Stimulated activated CD4-positive, alpha-beta T cell treated with anti-CD3 and anti-CD28 coated beads, Interleukin-4, amount 100 ng/mL, for 4 hours (primary cell): ENCODE results near the gene RTL5.

Experiments
- DNase-seq, 2 experiments: peaks; one replicate each; pipeline ENCODE4 v3.0.0-alpha.2; 2020

Gene RTL5

GRCh38 chrX:72128881-72129280, 2.8 kb downstream of the RTL5 start:
- DNase-seq: peak in 1 of 2 experiments; percentile 13

- no peak for DNase-seq
These were observed 3.4 kb downstream of the RTL5 start for GRCh38 chrX:72128183-72128834.

GRCh38 chrX:72127332-72127731, 4.4 kb downstream of the RTL5 start:
- DNase-seq: no peak

GRCh38 chrX:72126539-72127140, 5.1 kb downstream of the RTL5 start:
- DNase-seq: peak; percentile 64 to 75

GRCh38 chrX:72126048-72126415, 5.7 kb downstream of the RTL5 start:
- no peak for DNase-seq

- no peak for DNase-seq
These were observed 6.2 kb downstream of the RTL5 start for GRCh38 chrX:72125331-72126047.

- no peak for DNase-seq
These were observed 7.0 kb downstream of the RTL5 start for GRCh38 chrX:72124540-72125201.

GRCh38 chrX:72123471-72124185, 8.1 kb downstream of the RTL5 start:
- no peak for DNase-seq

GRCh38 chrX:72122621-72123337, 8.9 kb downstream of the RTL5 start:
- DNase-seq: no peak

- peak in 1 of 2 experiments; percentile 18 for DNase-seq
These were observed 10.3 kb downstream of the RTL5 start for GRCh38 chrX:72121383-72121782.

- DNase-seq: no peak
These were observed 10.9 kb downstream of the RTL5 start for GRCh38 chrX:72120837-72121236.

- DNase-seq: no peak
These were observed 14.0 kb downstream of the RTL5 start for GRCh38 chrX:72117636-72118210.

- DNase-seq: no peak
These were observed 16.3 kb downstream of the RTL5 start for GRCh38 chrX:72115380-72115779.

GRCh38 chrX:72114807-72115206, 16.9 kb downstream of the RTL5 start:
- DNase-seq: no peak

GRCh38 chrX:72114306-72114705, 17.4 kb downstream of the RTL5 start:
- no peak for DNase-seq

GRCh38 chrX:72113461-72113860, 18.3 kb downstream of the RTL5 start:
- no peak for DNase-seq

- DNase-seq: no peak
These were observed 20.6 kb downstream of the RTL5 start for GRCh38 chrX:72110876-72111708.

GRCh38 chrX:72110051-72110875, 21.5 kb downstream of the RTL5 start:
- no peak for DNase-seq

- no peak for DNase-seq
These were observed 23.0 kb downstream of the RTL5 start for GRCh38 chrX:72108666-72109065.
